HEK293 (cell line): ENCODE data around the gene KRT6A.

ENCODE experiments used
- CTCF ChIA-PET: fragments of 350-600 bp; formaldehyde crosslinking; extraction: SDS; loops from one replicate; lab custom pipeline; 2021; ENCODE audit warnings: antibody characterized with exemption; lab: Yijun Ruan, JAX
- POLR2A ChIA-PET: fragments of 300-600 bp; formaldehyde crosslinking; extraction: SDS; loops from one replicate; lab custom pipeline; 2020; ENCODE audit warnings: antibody characterized with exemption, inconsistent platforms; lab: Yijun Ruan, JAX
- H3K27ac ChIP-seq: fragments of 200-500 bp; sonication (Bioruptor generic); 2 replicates; pipeline ENCODE4 v1.5.1; 2014; ENCODE audit warnings: low read depth, low read length, control low read depth, inconsistent platforms; ENCODE audit errors: extremely low read depth
- H3K36me3 ChIP-seq, 2 experiments: fragments of 200-500 bp in 1 of 2; sonication (Bioruptor generic) in 1 of 2; 1 replicate in 1 of 2; 2 replicates in 1 of 2; pipeline ENCODE4 v1.5.1; 2014 to 2017; ENCODE audit warnings: inconsistent platforms in 2 of 2, low read length in 2 of 2; ENCODE audit not compliant: control insufficient read depth in 2 of 2, insufficient read depth in 1 of 2
- H3K4me1 ChIP-seq: fragments of 200-500 bp; sonication (Bioruptor generic); 2 replicates; pipeline ENCODE4 v1.5.1; 2014; ENCODE audit warnings: mild to moderate bottlenecking, low read length, inconsistent platforms; ENCODE audit not compliant: control insufficient read depth, insufficient read depth
- H3K4me3 ChIP-seq: 2 replicates; pipeline ENCODE4 v1.5.1; 2011; ENCODE audit warnings: low read depth, mild to moderate bottlenecking, control low read depth, low read length, moderate library complexity
- H3K9me3 ChIP-seq: fragments of 200-500 bp; sonication (Bioruptor generic); 2 replicates; pipeline ENCODE4 v1.5.1; 2014; ENCODE audit warnings: low read depth, low read length, inconsistent platforms; ENCODE audit not compliant: control insufficient read depth, insufficient read depth
- GLIS2 ChIP-seq: fragments of 450-650 bp; formaldehyde crosslinking; IDR thresholded peaks from 2 replicates; pipeline ENCODE4 v1.5.1; 2016; ENCODE audit warnings: missing biosample characterization, missing genetic modification characterization
- HOXD13 ChIP-seq: sonication (generic); formaldehyde crosslinking; IDR thresholded peaks from 2 replicates; pipeline ENCODE4 v1.8.0; 2022; ENCODE audit warnings: missing genetic modification reagents, borderline replicate concordance
- OVOL3 ChIP-seq: fragments of 450-650 bp; formaldehyde crosslinking; IDR thresholded peaks from 2 replicates; pipeline ENCODE4 v1.5.1; 2016; ENCODE audit warnings: missing biosample characterization, missing genetic modification characterization
- ZFP3 ChIP-seq: fragments of 450-650 bp; formaldehyde crosslinking; IDR thresholded peaks from 2 replicates; pipeline ENCODE4 v1.5.1; 2016; ENCODE audit warnings: low read depth, missing biosample characterization, missing genetic modification characterization
- ZIC2 ChIP-seq: fragments of 450-650 bp; formaldehyde crosslinking; IDR thresholded peaks from 2 replicates; pipeline ENCODE4 v1.5.1; 2016; ENCODE audit warnings: missing biosample characterization, missing genetic modification characterization
- ZNF121 ChIP-seq: fragments of 450-650 bp; formaldehyde crosslinking; IDR thresholded peaks from 2 replicates; pipeline ENCODE4 v1.5.1; 2016; ENCODE audit warnings: missing biosample characterization, missing genetic modification characterization
- ZNF138 ChIP-seq: fragments of 450-650 bp; formaldehyde crosslinking; IDR thresholded peaks from 2 replicates; pipeline ENCODE4 v1.5.1; 2016; ENCODE audit warnings: missing biosample characterization, missing genetic modification characterization, borderline replicate concordance
- ZNF274 ChIP-seq, 2 experiments: fragments of 200-500 bp in 1 of 2; fragments of 450-650 bp in 1 of 2; sonication (Bioruptor generic) in 1 of 2; formaldehyde crosslinking in 1 of 2; IDR thresholded peaks; 2 replicates each; pipeline versions ENCODE4 v1.5.1 to v1.6.1; 2014 to 2016; ENCODE audit warnings: borderline replicate concordance in 1 of 2, inconsistent platforms in 1 of 2, low read length in 1 of 2, missing biosample characterization in 1 of 2, missing genetic modification characterization in 1 of 2
- ZNF302 ChIP-seq: fragments of 450-650 bp; formaldehyde crosslinking; IDR thresholded peaks from 2 replicates; pipeline ENCODE4 v1.5.1; 2016; ENCODE audit warnings: missing biosample characterization, missing genetic modification characterization, low read depth
- ZNF362 ChIP-seq: fragments of 450-650 bp; formaldehyde crosslinking; IDR thresholded peaks from 2 replicates; pipeline ENCODE4 v1.5.1; 2016; ENCODE audit warnings: missing biosample characterization, missing genetic modification characterization
- ZNF621 ChIP-seq: fragments of 450-650 bp; formaldehyde crosslinking; IDR thresholded peaks from 2 replicates; pipeline ENCODE4 v1.5.1; 2017; ENCODE audit warnings: missing biosample characterization, missing genetic modification characterization
- ZNF639 ChIP-seq: fragments of 450-650 bp; formaldehyde crosslinking; IDR thresholded peaks from 2 replicates; pipeline ENCODE4 v1.5.1; 2016; ENCODE audit warnings: missing biosample characterization, missing genetic modification characterization
- ZNF692 ChIP-seq: fragments of 450-650 bp; formaldehyde crosslinking; IDR thresholded peaks from 2 replicates; pipeline ENCODE4 v1.5.1; 2016; ENCODE audit warnings: missing biosample characterization, missing genetic modification characterization
- TF ChIP-seq, protein P1 (sequence below): fragments of 450-650 bp; formaldehyde crosslinking; IDR thresholded peaks from 2 replicates; pipeline ENCODE4 v1.5.1; 2016; ENCODE audit warnings: missing biosample characterization, missing genetic modification characterization
- TF ChIP-seq, protein P2 (sequence below): fragments of 450-650 bp; formaldehyde crosslinking; conservative IDR thresholded peaks from 2 replicates; pipeline ENCODE4 v1.5.1; 2016; ENCODE audit warnings: low read depth, missing biosample characterization, missing genetic modification characterization

The KRT6A gene

GRCh38 chr12:52442600-52443061, 50.4 kb downstream of the KRT6A start (continued):
- TF ChIP-seq, protein P1, sequence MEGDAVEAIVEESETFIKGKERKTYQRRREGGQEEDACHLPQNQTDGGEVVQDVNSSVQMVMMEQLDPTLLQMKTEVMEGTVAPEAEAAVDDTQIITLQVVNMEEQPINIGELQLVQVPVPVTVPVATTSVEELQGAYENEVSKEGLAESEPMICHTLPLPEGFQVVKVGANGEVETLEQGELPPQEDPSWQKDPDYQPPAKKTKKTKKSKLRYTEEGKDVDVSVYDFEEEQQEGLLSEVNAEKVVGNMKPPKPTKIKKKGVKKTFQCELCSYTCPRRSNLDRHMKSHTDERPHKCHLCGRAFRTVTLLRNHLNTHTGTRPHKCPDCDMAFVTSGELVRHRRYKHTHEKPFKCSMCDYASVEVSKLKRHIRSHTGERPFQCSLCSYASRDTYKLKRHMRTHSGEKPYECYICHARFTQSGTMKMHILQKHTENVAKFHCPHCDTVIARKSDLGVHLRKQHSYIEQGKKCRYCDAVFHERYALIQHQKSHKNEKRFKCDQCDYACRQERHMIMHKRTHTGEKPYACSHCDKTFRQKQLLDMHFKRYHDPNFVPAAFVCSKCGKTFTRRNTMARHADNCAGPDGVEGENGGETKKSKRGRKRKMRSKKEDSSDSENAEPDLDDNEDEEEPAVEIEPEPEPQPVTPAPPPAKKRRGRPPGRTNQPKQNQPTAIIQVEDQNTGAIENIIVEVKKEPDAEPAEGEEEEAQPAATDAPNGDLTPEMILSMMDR, result peak; percentile 66
- TF ChIP-seq GLIS2 (tag by site-specific recombination) (0 out of 2 replicates have a peak, but pooled peaks have one; percentile 9), ZIC2 (tag by site-specific recombination) (peak; percentile 31; the same call in 1 of the 2 replicates)

- POLR2A ChIA-PET, result no interaction called here
- no peaks in the 10 kb centered on the region for H3K4me1 ChIP-seq
- H3K4me3 ChIP-seq, result no peak overlapping the region
- no peak for TF ChIP-seq OVOL3
- no peak for TF ChIP-seq ZNF121 (tag by site-specific recombination)
- no peak for TF ChIP-seq ZNF302
- no peak for TF ChIP-seq ZNF138
- no peak for TF ChIP-seq ZNF621 (tag by site-specific recombination)
- TF ChIP-seq ZNF692 (tag by site-specific recombination), result no peak
- no peak for TF ChIP-seq ZNF639 (tag by site-specific recombination)
- no peak for TF ChIP-seq ZFP3 (tag by site-specific recombination)
- TF ChIP-seq, protein P2, sequence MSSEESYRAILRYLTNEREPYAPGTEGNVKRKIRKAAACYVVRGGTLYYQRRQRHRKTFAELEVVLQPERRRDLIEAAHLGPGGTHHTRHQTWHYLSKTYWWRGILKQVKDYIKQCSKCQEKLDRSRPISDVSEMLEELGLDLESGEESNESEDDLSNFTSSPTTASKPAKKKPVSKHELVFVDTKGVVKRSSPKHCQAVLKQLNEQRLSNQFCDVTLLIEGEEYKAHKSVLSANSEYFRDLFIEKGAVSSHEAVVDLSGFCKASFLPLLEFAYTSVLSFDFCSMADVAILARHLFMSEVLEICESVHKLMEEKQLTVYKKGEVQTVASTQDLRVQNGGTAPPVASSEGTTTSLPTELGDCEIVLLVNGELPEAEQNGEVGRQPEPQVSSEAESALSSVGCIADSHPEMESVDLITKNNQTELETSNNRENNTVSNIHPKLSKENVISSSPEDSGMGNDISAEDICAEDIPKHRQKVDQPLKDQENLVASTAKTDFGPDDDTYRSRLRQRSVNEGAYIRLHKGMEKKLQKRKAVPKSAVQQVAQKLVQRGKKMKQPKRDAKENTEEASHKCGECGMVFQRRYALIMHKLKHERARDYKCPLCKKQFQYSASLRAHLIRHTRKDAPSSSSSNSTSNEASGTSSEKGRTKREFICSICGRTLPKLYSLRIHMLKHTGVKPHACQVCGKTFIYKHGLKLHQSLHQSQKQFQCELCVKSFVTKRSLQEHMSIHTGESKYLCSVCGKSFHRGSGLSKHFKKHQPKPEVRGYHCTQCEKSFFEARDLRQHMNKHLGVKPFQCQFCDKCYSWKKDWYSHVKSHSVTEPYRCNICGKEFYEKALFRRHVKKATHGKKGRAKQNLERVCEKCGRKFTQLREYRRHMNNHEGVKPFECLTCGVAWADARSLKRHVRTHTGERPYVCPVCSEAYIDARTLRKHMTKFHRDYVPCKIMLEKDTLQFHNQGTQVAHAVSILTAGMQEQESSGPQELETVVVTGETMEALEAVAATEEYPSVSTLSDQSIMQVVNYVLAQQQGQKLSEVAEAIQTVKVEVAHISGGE (tag by site-specific recombination), result no peak
- TF ChIP-seq HOXD13 (CRISPR knock-in tag), result no peak
- TF ChIP-seq ZNF274 (IDR thresholded peaks at IDR 0.05; ENCODE audit: low read length), result no peak
- no peak for TF ChIP-seq ZNF274 (tag by site-specific recombination; IDR thresholded peaks at IDR 0.05; ENCODE audit: borderline replicate concordance)
- TF ChIP-seq ZNF362 (tag by site-specific recombination), result no peak
- TF ChIP-seq, all 188 proteins: peak for 0
- Histone ChIP-seq H3K27ac (no peak overlapping the region), H3K9me3 (no peaks in the 10 kb centered on the region), H3K36me3 (no peaks in the 10 kb centered on the region)
- CTCF ChIA-PET, result interaction anchor here (0.8 to 1.5 kb wide), 5 partner anchors 14 to 438 kb away, joined by 3 to 4 read pairs (median 3); no protein-coding TSS in a partner anchor
These were observed 51.6 kb downstream of the KRT6A start for GRCh38 chr12:52441320-52441911.
